ENCODE data around the gene PACRG. TPM values are rescaled to one million over a fixed set of nuclear protein-coding genes. Genes with fewer than 3 reads are reported as not detected.

PACRG gene
- total RNA-seq, 2 donors from 2014 or later = 2.9 to 63.8 TPM

- H3K4me1 ChIP-seq (replicated peaks) = no peaks in the 10 kb centered on the region
- DNase-seq (ENCODE audit: low spot score) = no peak
- intact Hi-C loops (cut with DNase I) = no loop called here
Observed at GRCh38 chr6:162952423-162952822, 224.6 kb downstream of the PACRG start.

GRCh38 chr6:162957062-162957461, 229.3 kb downstream of the PACRG start:
- 97% methylated on average over 3 of the region's 3 CpGs for WGBS
- no peaks in the 10 kb centered on the region for H3K4me1 ChIP-seq (replicated peaks)
- no peaks in the 10 kb centered on the region for H3K36me3 ChIP-seq
- no peak overlapping the region for H3K27ac ChIP-seq
- no peaks in the 10 kb centered on the region for H3K27me3 ChIP-seq (replicated peaks; ENCODE audit: insufficient read depth)
- intact Hi-C loops (cut with DNase I) = no loop called here
- TF ChIP-seq POLR2AphosphoS5 (IDR thresholded peaks at IDR 0.05) (no peak), POLR2A (IDR thresholded peaks at IDR 0.05) (no peak), CTCF (IDR thresholded peaks at IDR 0.05) (no peak)
- DNase-seq (ENCODE audit: low spot score) = no peak
- no peak overlapping the region for H3K4me3 ChIP-seq
- H3K9me3 ChIP-seq = no peaks in the 10 kb centered on the region

More at GRCh38 chr6:162952423-162952822, 224.6 kb downstream of the PACRG start:
- Histone ChIP-seq H3K9me3 (no peaks in the 10 kb centered on the region), H3K27ac (no peak overlapping the region), H3K36me3 (no peaks in the 10 kb centered on the region), H3K4me3 (no peak overlapping the region), H3K27me3 (replicated peaks; ENCODE audit: insufficient read depth) (no peaks in the 10 kb centered on the region)
- WGBS = 81% methylated on average over 4 of the region's 4 CpGs
- TF ChIP-seq POLR2AphosphoS5 (IDR thresholded peaks at IDR 0.05) = no peak
- no peak for TF ChIP-seq POLR2A (IDR thresholded peaks at IDR 0.05)
- no peak for TF ChIP-seq CTCF (IDR thresholded peaks at IDR 0.05)

GRCh38 chr6:162960679-162961457, 233.1 kb downstream of the PACRG start:
- Histone ChIP-seq H3K4me1 (replicated peaks) (no peaks in the 10 kb centered on the region), H3K9me3 (no peaks in the 10 kb centered on the region), H3K36me3 (no peaks in the 10 kb centered on the region), H3K27ac (no peak overlapping the region), H3K27me3 (replicated peaks; ENCODE audit: insufficient read depth) (no peaks in the 10 kb centered on the region), H3K4me3 (no peak overlapping the region)
- no peak for TF ChIP-seq POLR2AphosphoS5 (IDR thresholded peaks at IDR 0.05)
- TF ChIP-seq POLR2A (IDR thresholded peaks at IDR 0.05) = no peak
- TF ChIP-seq CTCF (IDR thresholded peaks at IDR 0.05) = no peak
- WGBS = 89% methylated on average over 3 of the region's 3 CpGs
- intact Hi-C loops (cut with DNase I) = no loop called here
- DNase-seq (ENCODE audit: low spot score) = no peak

GRCh38 chr6:162962093-162962492, 234.3 kb downstream of the PACRG start:
- no peaks in the 10 kb centered on the region for H3K27me3 ChIP-seq (replicated peaks; ENCODE audit: insufficient read depth)
- intact Hi-C loops (cut with DNase I) = no loop called here
- no peak overlapping the region for H3K27ac ChIP-seq
- DNase-seq (ENCODE audit: low spot score) = no peak
- H3K9me3 ChIP-seq = no peaks in the 10 kb centered on the region
- TF ChIP-seq POLR2AphosphoS5 (IDR thresholded peaks at IDR 0.05) = no peak
- TF ChIP-seq POLR2A (IDR thresholded peaks at IDR 0.05) = no peak
- no peak for TF ChIP-seq CTCF (IDR thresholded peaks at IDR 0.05)
- no peaks in the 10 kb centered on the region for H3K4me1 ChIP-seq (replicated peaks)
- H3K4me3 ChIP-seq = no peak overlapping the region
- no peaks in the 10 kb centered on the region for H3K36me3 ChIP-seq

GRCh38 chr6:162963861-162964260, 236.1 kb downstream of the PACRG start:
- Histone ChIP-seq H3K9me3 (no peaks in the 10 kb centered on the region), H3K27me3 (replicated peaks; ENCODE audit: insufficient read depth) (no peaks in the 10 kb centered on the region), H3K4me1 (replicated peaks) (no peaks in the 10 kb centered on the region), H3K4me3 (no peak overlapping the region), H3K36me3 (no peaks in the 10 kb centered on the region), H3K27ac (no peak overlapping the region)
- WGBS = 77% methylated on average over 1 of the region's 1 CpG
- TF ChIP-seq POLR2AphosphoS5 (IDR thresholded peaks at IDR 0.05) = no peak
- no peak for TF ChIP-seq CTCF (IDR thresholded peaks at IDR 0.05)
- no peak for TF ChIP-seq POLR2A (IDR thresholded peaks at IDR 0.05)
- intact Hi-C loops (cut with DNase I) = no loop called here
- DNase-seq (ENCODE audit: low spot score) = no peak

Data from prostate gland (tissue), 2 donors.